GM19035 (cell line): ENCODE measurements around the gene CCT6A.
"Not testable (repeated sequence)": the region's sequence is repeated elsewhere in the genome, so short reads cannot be mapped to it uniquely, and the experiment has no call there.

ENCODE experiments used
- ATAC-seq: cut with Tn5 transposase; IDR thresholded peaks from one replicate; pipeline ENCODE4 v1.9.1; 2021; ENCODE audit not compliant: unreplicated experiment

Gene CCT6A

DNA sequence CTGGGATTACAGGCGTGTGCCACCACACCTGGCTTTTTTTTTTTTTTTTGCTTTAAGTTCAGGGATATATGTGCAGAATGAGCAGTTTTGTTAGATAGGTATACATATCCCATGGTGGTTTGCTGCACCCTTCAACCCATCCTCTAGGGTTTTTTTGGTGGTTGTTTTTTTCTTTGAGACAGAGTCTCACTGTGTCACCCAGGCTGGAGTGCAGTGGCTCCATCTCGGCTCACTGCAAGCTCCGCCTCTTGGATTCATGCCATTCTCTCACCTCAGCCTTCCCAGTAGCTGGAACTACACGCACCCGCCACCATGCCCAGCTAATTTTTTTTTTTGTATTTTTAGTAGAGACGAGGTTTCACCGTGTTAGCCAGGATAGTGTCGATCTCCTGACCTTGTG lies 2.8 kb upstream of the CCT6A start:
- ATAC-seq, result not testable (repeated sequence)

DNA sequence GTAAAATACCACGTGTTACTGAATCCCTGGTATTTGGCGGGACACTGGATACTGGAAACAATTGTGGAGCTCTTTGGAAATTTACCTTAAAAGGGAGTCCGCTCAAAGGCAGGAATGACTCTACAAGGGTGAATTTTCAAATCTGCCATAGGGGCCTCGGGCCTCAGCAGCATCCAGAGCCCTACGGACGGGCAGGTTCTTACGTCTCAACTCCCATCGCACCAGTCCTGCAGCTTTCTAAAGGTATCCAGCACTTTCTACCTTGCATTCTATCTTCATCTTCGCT lies 569 bp upstream of the CCT6A start:
- no peak for ATAC-seq

DNA sequence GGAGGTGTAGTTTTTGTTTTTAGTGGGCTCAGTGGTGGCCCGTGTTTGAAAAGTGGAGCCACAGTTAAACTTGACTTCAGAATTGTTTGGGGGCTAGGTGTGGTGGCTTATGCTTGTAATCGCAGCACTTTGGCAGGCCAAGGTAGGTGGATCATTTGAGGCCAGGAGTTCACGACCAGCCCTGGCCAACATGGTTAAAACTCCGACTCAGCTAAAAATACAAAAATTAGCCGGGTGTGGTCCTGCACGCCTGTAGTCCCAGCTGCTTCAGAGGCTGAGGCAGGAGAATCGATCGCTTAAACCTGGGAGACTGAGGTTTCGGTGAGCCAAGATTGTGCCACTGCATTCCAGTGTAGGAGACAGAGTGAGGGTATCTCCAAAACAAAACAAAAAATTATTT lies 1.8 kb downstream of the CCT6A start:
- ATAC-seq, result no peak

DNA sequence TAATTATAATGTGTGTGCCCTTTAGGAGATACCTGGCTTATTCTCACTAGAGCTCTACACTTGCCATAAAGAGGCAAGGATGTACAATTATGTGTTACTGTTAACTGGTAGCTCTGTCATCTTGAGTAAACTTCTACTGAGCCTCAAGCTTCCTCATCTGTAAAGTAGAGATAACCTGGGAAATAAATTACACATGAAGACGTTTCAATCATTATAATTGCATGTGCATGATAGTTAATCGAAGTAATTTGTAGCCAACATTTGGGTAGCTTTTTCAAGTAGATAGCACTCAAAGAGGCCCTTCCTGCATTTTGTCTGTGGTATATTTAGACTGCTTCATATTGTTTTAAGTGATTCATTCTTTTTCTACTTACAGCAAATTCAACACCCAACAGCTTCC lies 2.4 kb downstream of the CCT6A start:
- no peak for ATAC-seq

DNA sequence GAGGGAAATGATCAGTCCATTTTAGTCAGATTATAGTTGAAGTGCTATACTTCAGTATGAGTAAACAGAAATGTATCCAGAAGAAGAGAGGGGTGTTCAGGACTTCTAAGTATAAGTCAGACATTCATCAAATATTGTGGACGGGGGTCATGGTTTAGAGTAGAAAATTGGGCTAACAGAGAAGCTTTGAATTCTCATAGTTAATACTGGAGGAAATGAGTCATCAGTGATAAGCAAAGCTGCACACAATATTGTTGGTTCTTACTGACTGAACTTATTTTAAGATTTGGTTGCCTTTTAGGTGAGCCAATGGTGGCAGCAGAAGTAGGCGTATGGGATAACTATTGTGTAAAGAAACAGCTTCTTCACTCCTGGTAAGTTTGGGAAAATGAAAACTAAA lies 10.8 kb downstream of the CCT6A start:
- no peak for ATAC-seq

DNA sequence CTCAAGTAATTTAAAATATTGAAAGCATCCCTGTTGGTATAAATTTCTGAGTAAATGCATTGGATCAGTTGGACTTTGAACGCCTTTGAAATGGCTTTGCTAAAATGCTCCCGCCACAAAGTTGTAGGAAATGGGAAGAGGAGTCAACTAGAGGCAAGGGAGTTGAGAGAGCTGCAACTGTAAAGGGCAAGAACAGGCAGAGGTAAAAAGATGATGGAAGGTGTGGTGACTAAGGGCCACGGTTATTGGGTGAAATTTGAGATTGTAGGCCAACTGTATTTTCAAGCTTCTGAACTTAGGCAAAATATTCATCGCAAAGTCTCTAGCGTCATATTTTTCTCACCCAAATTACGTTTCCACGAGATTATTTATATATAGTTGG lies 11.9 kb downstream of the CCT6A start:
- no peak for ATAC-seq

DNA sequence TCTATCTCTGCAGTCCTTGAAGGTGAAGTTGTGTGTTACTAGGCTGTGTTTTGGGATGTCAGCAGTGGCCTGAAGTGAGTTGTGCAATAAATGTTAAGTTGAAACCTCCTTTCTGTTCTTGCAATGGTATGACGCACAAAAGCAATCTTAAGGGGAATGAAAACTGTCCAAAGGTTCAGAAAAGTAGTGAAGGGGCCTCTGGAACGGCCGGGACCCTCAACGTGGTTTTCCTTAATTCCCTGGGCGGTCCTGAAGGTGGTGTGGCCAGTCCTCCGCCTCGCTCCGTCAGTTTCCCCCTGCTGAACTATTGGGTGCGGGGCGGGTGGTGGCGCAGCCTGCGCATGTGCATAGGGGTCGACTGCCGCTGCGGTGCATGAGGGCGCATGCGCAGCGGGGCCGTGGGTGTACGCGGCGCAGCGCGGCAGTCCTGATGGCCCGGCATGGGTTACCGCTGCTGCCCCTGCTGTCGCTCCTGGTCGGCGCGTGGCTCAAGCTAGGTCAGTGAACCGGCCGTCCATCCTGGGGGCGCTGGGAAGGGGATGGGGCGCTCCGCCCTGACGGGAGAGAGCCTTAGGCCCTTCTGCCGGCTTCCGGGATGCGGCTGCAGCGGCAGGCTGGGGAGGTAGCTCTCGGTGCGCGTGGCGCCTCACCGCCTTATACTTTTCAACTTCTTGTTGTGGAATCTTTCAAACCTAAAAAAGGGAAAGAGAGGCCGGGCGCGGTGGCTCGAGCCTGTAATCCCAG lies 12.5 kb downstream of the CCT6A start, which contains the start of gene SUMF2:
TSS of gene SUMF2 (plus strand) at position 405 of the 744 bp plus-strand sequence. CDS start at position 431, 26 bp downstream.
- peak; percentile 86 for ATAC-seq

DNA sequence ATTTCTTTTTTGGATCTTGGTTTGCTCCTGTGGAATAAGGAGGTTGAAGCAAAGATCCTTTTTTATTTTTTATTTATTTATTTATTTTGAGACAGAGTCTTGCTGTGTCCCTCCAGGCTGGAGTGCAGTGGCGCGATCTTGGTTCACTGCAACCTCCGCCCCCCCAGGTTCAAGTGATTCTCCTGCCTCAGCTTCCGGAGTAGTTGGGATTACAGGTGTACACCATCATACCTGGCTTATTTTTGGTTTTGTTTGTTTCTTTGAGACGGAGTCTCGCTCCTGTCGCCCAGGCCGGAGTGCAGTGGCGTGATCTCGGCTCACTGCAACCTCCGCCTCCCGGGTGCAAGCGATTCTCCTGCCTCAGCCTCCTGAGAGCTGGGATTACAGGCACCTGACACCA lies 14.8 kb downstream of the CCT6A start:
- ATAC-seq, result not testable (repeated sequence)

DNA sequence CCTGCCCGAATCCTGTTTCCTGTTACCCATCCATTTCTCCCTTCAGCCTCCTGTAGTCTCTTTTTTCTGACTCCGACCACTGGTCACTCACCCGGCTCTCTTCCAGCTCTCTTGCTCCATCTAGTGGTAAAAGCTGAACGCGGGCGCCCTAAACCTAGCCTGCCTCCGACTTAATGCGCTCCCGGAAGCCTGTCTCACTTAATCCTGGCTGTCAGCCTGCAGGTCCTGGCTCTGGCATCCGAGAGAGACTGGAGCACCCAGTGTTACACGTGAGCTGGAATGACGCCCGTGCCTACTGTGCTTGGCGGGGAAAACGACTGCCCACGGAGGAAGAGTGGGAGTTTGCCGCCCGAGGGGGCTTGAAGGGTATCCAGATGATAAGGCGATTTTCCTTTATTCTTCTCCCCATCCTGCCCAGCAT lies 22.8 kb downstream of the CCT6A start:
- ATAC-seq, result peak; percentile 86

DNA sequence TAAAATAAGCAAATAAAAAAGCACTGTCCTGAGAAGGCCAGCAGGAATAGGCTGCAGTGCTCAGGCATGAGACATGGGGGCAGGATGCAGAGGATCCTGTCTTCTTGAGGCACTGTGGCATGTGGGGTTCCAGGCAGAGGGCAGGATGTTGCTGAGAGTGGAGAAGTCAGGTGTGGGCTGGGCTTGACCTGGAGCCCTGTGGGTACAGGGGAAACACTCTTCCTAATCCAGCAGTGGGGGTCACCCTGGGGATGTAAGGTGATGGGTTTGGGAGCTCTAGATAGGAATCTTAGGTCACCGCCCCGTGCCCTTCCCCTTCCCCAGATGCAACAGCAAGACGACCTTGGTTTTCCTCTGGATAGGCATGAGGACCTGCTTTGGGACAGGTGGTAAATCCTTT lies 26.1 kb downstream of the CCT6A start:
- no peak for ATAC-seq

DNA sequence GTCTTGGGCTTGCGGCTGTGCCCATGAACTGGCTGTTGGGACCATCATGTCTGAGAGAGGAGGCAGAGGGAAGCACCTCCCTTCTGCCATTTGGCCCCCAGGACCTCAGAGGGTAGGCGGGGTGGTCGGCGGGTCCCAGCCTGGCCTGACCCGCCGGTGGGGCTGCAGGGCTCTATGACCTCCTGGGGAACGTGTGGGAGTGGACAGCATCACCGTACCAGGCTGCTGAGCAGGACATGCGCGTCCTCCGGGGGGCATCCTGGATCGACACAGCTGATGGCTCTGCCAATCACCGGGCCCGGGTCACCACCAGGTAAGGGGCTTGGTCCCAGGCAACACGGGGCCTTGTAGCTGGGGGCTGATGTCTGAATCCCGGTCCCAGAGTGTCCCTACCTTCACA lies 26.6 kb downstream of the CCT6A start:
- no peak for ATAC-seq

DNA sequence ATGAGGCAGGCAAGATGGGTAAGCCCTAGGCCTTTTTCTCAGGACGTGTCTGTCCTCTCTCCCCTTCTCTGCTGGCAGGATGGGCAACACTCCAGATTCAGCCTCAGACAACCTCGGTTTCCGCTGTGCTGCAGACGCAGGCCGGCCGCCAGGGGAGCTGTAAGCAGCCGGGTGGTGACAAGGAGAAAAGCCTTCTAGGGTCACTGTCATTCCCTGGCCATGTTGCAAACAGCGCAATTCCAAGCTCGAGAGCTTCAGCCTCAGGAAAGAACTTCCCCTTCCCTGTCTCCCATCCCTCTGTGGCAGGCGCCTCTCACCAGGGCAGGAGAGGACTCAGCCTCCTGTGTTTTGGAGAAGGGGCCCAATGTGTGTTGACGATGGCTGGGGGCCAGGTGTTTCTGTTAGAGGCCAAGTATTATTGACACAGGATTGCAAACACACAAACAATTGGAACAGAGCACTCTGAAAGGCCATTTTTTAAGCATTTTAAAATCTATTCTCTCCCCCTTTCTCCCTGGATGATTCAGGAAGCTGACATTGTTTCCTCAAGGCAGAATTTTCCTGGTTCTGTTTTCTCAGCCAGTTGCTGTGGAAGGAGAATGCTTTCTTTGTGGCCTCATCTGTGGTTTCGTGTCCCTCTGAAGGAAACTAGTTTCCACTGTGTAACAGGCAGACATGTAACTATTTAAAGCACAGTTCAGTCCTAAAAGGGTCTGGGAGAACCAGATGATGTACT lies 28.1 kb downstream of the CCT6A start:
- ATAC-seq, result no peak

DNA sequence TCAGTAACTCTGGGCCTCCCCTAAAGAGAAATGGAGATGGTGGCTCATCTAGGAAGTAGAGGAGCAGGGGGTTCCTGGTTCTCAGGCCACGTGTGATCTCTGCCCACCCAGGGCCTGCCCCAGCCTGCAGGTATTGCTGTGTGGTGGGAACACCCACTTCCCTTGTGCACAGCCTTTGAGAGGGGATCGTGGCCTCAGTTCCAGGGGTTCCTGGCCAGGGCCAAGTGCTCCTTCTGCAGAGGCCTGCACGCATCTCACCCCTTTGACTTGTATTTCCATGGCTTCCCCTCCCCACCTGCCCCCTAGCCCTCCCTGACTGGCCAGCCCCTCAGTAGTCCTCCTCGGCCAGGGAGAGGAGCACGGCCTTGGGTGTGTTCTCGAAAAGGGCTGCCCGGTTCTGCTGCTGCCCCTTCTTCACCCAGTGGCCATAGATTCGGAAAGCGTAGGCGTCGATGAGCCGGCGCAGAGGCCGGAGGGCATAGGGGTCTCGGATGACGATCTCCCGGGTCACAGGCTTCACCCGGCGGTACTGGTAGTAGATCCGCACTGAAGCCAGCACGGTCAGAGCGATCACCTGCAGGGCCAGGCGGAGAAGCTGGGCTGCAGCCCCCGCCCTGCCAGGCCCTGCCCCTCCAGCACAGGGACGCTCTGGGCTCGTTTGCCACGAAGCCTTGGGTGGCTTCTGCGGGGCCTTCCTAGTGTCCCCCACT lies 29.3 kb downstream of the CCT6A start:
- not testable (repeated sequence) for ATAC-seq

DNA sequence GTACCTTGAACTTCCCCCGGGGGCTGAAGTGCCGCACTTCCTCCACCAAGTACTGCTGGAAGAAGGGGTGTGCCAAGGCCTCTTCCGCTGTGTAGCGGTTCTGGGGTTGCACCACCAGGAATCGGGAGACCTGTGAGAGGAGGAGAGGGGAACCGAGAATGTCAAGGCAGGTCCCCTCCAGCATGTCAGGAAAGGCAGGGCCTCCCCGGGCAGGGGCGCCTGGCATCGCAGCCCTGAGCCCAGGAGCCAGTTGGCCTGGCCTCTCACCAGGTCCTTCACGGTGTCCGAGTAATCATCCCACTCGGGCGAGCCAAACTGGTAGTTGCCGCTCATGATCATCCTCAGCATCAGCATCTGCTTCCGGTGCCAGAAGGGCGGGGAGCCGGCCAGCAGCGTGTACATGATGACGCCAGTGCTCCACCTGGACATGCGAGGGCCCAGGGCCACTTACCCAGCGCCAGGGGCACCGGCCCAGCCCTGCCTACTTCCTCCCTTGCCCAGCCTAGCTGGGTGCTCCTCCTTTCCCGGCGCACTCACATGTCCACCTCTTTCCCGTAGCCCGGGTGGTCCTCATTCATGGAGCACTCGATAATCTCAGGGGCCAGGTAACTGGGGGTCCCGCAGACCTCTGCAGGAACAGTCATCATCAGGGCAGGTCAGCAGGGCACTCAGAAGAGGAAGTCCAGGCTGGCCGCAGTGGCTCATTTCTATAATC lies 30.2 kb downstream of the CCT6A start:
- no peak for ATAC-seq

DNA sequence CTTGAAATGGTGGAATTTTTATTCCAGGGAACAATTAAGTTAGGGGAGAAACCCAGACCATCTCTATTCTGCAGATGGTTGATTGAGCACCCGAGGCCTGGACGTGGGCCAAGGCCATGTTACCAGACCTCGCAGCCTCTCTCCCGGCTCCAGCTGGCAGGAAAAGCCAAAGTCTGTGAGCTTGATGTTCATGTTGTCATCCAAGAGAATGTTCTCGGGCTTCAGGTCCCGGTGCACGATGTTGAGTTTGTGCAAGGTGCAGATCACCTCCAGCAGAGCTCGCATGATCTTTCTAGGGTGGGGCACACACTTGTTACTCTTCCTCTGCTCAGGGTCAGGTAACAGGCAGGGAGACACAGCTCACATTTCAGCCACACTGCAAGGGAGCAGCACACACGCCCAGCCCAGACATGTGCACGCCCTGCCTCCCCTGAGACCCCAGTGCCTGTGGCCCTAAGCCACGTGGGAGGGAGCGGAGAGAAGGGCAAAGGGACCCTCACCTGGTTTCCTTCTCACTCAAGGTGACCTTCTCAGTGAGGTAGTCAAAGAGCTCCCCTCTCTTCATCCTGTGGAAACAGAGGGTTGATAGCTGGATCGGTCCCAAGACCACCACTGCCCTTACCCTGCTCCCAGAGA lies 31.7 kb downstream of the CCT6A start:
- ATAC-seq, result no peak

DNA sequence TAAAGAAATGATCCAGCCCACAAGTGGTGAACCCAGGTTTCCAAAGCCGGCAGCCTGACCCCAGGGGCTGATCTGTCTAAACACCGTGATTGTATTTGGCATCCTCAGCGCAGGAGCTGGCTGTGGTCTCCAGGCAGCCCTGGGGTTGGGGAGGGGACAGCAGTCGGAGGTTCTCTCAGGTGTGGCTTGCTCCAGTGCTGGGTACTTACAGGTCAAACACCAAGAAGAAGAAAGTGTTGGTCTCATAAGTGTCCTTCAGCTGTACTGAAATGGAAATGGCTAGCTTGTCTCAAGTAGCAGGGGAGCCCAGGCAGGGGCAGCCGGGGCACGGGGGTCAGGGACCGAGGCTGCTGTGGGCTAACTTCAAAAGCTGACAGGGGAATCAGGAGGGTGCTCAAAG lies 35.2 kb downstream of the CCT6A start:
- no peak for ATAC-seq

DNA sequence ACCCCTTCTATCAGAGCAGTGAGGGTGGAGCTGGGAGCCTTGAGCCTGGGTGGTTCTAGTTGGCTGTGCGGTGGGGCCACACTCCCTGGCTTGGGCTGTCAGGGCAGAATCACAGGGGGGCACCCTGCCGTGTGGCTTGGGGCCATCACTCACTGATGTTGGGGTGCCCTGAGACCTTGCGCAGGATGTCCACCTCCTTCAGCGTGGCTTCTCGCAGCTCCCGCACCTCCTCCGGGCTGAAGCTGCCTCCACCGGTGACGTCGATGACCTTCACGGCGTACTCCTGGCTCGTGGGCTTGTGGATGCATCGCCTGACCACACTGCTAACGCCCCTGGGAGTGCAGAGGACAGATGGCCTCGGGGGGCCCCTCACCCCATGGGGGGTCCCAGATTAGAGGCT lies 35.9 kb downstream of the CCT6A start:
- ATAC-seq, result no peak

DNA sequence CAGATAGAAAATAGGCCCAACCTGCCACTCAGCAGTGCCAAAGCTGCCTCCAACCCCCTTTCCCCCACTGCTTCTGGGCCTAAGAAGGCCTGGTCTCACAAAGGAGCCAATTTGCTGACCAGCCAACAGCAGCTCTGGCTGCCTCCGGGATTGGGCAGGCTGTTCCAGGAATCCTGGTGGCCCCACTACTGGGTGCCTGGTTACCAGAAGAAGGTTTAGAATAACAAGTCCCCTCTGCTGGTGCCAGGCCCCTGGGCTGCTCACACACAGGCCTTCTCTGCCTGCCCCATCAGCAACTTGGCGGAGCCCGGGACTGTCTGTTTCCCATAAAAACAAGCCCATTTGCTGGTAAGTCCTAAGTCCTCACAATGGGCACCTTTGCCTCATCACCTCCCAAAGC lies 40.0 kb downstream of the CCT6A start:
- ATAC-seq, result no peak

DNA sequence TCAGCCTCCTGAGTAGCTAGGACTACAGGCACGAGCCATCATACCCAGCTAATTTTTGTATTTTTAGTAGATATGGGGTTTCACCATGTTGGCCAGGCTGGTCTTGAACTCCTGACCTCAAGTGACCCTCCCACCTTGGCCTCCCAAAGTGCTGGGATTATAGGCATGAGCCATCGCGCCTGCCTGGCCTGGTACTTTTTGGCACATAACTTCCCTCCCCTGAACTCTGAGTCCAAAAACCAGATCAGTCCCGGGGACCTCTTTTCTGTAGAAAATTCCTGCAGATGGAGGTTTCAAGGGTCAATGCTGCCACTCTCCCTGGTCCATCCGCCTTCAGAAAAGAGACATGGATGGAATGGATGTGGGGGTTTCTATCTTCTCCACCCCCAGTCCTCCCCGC lies 40.8 kb downstream of the CCT6A start:
- ATAC-seq, result not testable (repeated sequence)

DNA sequence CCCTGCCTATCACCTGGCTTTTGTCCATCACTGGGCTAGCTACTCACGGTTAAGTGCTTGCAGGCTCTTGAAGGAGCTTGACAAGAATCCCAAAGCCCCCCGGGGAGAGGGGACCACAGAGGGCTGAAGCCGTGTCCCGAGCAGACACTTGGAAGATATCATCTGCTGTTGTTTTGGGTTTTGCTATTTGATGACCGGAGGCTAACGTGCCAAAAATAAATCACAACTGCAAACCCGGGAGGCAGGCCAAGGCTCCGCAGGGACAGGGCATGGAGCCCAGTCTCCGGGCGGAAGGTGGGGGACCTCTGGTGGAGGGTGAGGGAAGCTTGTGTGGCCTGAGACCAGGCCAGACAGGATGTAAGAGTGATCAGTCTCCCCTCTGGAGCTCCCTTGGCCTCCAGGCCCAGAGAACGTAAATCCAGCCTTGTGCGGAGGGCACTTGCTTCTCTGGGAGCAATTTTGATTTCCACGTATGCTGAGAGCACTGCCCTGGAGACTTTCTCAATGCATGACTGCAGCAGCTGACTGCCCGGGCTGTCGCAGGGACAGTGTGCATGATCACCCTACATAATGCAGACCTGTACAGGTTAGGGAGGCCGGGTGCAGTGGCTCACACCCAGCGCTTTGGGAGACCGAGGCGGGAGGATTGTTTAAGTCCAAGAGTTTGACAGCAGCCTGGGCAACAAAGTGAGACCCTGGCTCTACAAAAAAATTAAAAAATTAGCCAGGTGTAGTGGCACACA lies 41.4 kb downstream of the CCT6A start, which contains the start of gene PHKG1:
TSS of gene PHKG1 (minus strand) at position 164 of the 743 bp plus-strand sequence. CDS start 4,011 bp downstream, outside the sequence.
- no peak for ATAC-seq
